HL-60 (cell line): ENCODE measurements around the gene UBQLN1.

Source experiments
- GABPA ChIP-seq: IDR thresholded peaks from 2 replicates; pipeline ENCODE4 v1.6.1; 2012; ENCODE audit warnings: low read depth
- POLR2AphosphoS5 ChIP-seq: IDR thresholded peaks from 2 replicates; pipeline ENCODE4 v1.6.1; 2012; ENCODE audit warnings: low read depth
- SPI1 ChIP-seq: IDR thresholded peaks from 2 replicates; pipeline ENCODE4 v1.6.1; 2012; ENCODE audit warnings: low read depth, mild to moderate bottlenecking, borderline replicate concordance
- TF ChIP-seq, protein P1 (sequence below): IDR thresholded peaks from one replicate; pipeline ENCODE4 v1.5.1; 2011; ENCODE audit warnings: low read length, control low read depth, inconsistent platforms; ENCODE audit not compliant: insufficient read depth
- TF ChIP-seq, protein P2 (sequence below): IDR thresholded peaks from 2 replicates; pipeline ENCODE4 v1.6.1; 2012; ENCODE audit warnings: low read depth; ENCODE audit not compliant: insufficient replicate concordance

DNA sequence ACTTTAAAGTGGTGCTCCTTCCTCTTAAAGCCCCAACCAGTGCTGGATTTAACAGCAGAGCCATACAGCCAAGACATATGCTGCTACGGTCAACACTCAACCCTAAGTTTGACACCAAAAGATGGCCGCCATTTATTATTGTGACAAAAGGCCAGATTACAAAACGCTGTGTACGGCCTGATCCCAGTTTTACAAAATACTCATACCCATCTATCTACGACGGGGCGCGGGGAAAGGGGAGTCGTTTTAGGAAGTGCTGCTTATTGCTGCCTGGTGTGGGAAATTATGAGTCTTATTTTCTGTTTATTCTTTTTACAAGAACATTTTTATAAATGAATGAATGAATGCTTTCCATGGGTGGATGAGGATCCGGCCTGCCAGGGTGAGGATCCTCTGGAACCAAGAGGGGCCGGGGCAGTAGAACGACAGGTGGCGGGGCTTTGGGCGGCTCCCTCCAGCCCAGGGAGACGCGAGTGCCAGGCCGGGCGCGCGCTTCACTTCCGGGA, 85.3 kb downstream of the UBQLN1 start:
- TF ChIP-seq, protein P1, sequence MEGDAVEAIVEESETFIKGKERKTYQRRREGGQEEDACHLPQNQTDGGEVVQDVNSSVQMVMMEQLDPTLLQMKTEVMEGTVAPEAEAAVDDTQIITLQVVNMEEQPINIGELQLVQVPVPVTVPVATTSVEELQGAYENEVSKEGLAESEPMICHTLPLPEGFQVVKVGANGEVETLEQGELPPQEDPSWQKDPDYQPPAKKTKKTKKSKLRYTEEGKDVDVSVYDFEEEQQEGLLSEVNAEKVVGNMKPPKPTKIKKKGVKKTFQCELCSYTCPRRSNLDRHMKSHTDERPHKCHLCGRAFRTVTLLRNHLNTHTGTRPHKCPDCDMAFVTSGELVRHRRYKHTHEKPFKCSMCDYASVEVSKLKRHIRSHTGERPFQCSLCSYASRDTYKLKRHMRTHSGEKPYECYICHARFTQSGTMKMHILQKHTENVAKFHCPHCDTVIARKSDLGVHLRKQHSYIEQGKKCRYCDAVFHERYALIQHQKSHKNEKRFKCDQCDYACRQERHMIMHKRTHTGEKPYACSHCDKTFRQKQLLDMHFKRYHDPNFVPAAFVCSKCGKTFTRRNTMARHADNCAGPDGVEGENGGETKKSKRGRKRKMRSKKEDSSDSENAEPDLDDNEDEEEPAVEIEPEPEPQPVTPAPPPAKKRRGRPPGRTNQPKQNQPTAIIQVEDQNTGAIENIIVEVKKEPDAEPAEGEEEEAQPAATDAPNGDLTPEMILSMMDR, result no peak
- TF ChIP-seq, protein P2, sequence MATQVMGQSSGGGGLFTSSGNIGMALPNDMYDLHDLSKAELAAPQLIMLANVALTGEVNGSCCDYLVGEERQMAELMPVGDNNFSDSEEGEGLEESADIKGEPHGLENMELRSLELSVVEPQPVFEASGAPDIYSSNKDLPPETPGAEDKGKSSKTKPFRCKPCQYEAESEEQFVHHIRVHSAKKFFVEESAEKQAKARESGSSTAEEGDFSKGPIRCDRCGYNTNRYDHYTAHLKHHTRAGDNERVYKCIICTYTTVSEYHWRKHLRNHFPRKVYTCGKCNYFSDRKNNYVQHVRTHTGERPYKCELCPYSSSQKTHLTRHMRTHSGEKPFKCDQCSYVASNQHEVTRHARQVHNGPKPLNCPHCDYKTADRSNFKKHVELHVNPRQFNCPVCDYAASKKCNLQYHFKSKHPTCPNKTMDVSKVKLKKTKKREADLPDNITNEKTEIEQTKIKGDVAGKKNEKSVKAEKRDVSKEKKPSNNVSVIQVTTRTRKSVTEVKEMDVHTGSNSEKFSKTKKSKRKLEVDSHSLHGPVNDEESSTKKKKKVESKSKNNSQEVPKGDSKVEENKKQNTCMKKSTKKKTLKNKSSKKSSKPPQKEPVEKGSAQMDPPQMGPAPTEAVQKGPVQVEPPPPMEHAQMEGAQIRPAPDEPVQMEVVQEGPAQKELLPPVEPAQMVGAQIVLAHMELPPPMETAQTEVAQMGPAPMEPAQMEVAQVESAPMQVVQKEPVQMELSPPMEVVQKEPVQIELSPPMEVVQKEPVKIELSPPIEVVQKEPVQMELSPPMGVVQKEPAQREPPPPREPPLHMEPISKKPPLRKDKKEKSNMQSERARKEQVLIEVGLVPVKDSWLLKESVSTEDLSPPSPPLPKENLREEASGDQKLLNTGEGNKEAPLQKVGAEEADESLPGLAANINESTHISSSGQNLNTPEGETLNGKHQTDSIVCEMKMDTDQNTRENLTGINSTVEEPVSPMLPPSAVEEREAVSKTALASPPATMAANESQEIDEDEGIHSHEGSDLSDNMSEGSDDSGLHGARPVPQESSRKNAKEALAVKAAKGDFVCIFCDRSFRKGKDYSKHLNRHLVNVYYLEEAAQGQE, result no peak
- TF ChIP-seq POLR2AphosphoS5 (0 out of 2 replicates have a peak, but pooled peaks have one; percentile 70), GABPA (no peak; the same call in 1 of the 2 replicates), SPI1 (peak; percentile 28; the same call in 1 of the 2 replicates)
